ENCODE data around the gene SLC7A9.
"Not testable (repeated sequence)": the region's sequence is repeated elsewhere in the genome, so short reads cannot be mapped to it uniquely, and the experiment has no call there.

The SLC7A9 gene

GRCh38 chr19:32868206-32868950 is 1.2 kb downstream of the SLC7A9 start:
- H3K9ac ChIP-seq (ENCODE audit: low read length): no peak overlapping the region
- no peaks in the 10 kb centered on the region for H3K4me1 ChIP-seq (ENCODE audit: control insufficient read depth, insufficient read depth, low read length)
- H3K27me3 ChIP-seq (ENCODE audit: control insufficient read depth, insufficient read depth, low read length): no peaks in the 10 kb centered on the region
- no peaks in the 10 kb centered on the region for H3K36me3 ChIP-seq (ENCODE audit: control insufficient read depth, insufficient read depth, low read length)
- no peak overlapping the region for H3K4me3 ChIP-seq (ENCODE audit: low read length)
- no peaks in the 10 kb centered on the region for H3K9me3 ChIP-seq (ENCODE audit: control insufficient read depth, low read length)

GRCh38 chr19:32867436-32867835 is 2.1 kb downstream of the SLC7A9 start:
- not testable (repeated sequence) for H3K36me3 ChIP-seq (ENCODE audit: control insufficient read depth, insufficient read depth, low read length)

GRCh38 chr19:32866564-32867265 is 2.9 kb downstream of the SLC7A9 start:
- H3K27me3 ChIP-seq (ENCODE audit: control insufficient read depth, insufficient read depth, low read length): no peaks in the 10 kb centered on the region
- no peaks in the 10 kb centered on the region for H3K4me1 ChIP-seq (ENCODE audit: control insufficient read depth, insufficient read depth, low read length)
- H3K4me3 ChIP-seq (ENCODE audit: low read length): no peak overlapping the region
- H3K36me3 ChIP-seq (ENCODE audit: control insufficient read depth, insufficient read depth, low read length): no peaks in the 10 kb centered on the region
- no peak overlapping the region for H3K9ac ChIP-seq (ENCODE audit: low read length)
- H3K9me3 ChIP-seq (ENCODE audit: control insufficient read depth, low read length): no peaks in the 10 kb centered on the region

More at GRCh38 chr19:32867436-32867835, 2.1 kb downstream of the SLC7A9 start:
- H3K4me1 ChIP-seq (ENCODE audit: control insufficient read depth, insufficient read depth, low read length); H3K27me3 ChIP-seq (ENCODE audit: control insufficient read depth, insufficient read depth, low read length); H3K4me3 ChIP-seq (ENCODE audit: low read length); H3K9ac ChIP-seq (ENCODE audit: low read length); H3K9me3 ChIP-seq (ENCODE audit: control insufficient read depth, low read length): not testable (repeated sequence)

GRCh38 chr19:32866061-32866460 is 3.5 kb downstream of the SLC7A9 start:
- H3K4me3 ChIP-seq (ENCODE audit: low read length): no peak overlapping the region
- no peaks in the 10 kb centered on the region for H3K27me3 ChIP-seq (ENCODE audit: control insufficient read depth, insufficient read depth, low read length)
- no peak overlapping the region for H3K9ac ChIP-seq (ENCODE audit: low read length)
- H3K9me3 ChIP-seq (ENCODE audit: control insufficient read depth, low read length): no peaks in the 10 kb centered on the region
- H3K4me1 ChIP-seq (ENCODE audit: control insufficient read depth, insufficient read depth, low read length): no peaks in the 10 kb centered on the region
- no peaks in the 10 kb centered on the region for H3K36me3 ChIP-seq (ENCODE audit: control insufficient read depth, insufficient read depth, low read length)

GRCh38 chr19:32865326-32865725 is 4.2 kb downstream of the SLC7A9 start:
- Histone ChIP-seq H3K4me1 (ENCODE audit: control insufficient read depth, insufficient read depth, low read length) (no peaks in the 10 kb centered on the region), H3K27me3 (ENCODE audit: control insufficient read depth, insufficient read depth, low read length) (no peaks in the 10 kb centered on the region), H3K4me3 (ENCODE audit: low read length) (no peak overlapping the region), H3K36me3 (ENCODE audit: control insufficient read depth, insufficient read depth, low read length) (no peaks in the 10 kb centered on the region), H3K9ac (ENCODE audit: low read length) (no peak overlapping the region), H3K9me3 (ENCODE audit: control insufficient read depth, low read length) (no peaks in the 10 kb centered on the region)

GRCh38 chr19:32864318-32865007 is 5.1 kb downstream of the SLC7A9 start:
- Histone ChIP-seq H3K4me3 (ENCODE audit: low read length) (no peak overlapping the region), H3K27me3 (ENCODE audit: control insufficient read depth, insufficient read depth, low read length) (no peaks in the 10 kb centered on the region), H3K9ac (ENCODE audit: low read length) (no peak overlapping the region), H3K9me3 (ENCODE audit: control insufficient read depth, low read length) (no peaks in the 10 kb centered on the region), H3K4me1 (ENCODE audit: control insufficient read depth, insufficient read depth, low read length) (no peaks in the 10 kb centered on the region), H3K36me3 (ENCODE audit: control insufficient read depth, insufficient read depth, low read length) (no peaks in the 10 kb centered on the region)

- no peaks in the 10 kb centered on the region for H3K9me3 ChIP-seq (ENCODE audit: control insufficient read depth, low read length)
- H3K27me3 ChIP-seq (ENCODE audit: control insufficient read depth, insufficient read depth, low read length): no peaks in the 10 kb centered on the region
- no peak overlapping the region for H3K4me3 ChIP-seq (ENCODE audit: low read length)
- no peaks in the 10 kb centered on the region for H3K4me1 ChIP-seq (ENCODE audit: control insufficient read depth, insufficient read depth, low read length)
- H3K9ac ChIP-seq (ENCODE audit: low read length): no peak overlapping the region
- H3K36me3 ChIP-seq (ENCODE audit: control insufficient read depth, insufficient read depth, low read length): no peaks in the 10 kb centered on the region
Measured at GRCh38 chr19:32863841-32864240, 5.7 kb downstream of the SLC7A9 start.

- Histone ChIP-seq H3K4me1 (ENCODE audit: control insufficient read depth, insufficient read depth, low read length) (no peaks in the 10 kb centered on the region), H3K9ac (ENCODE audit: low read length) (no peak overlapping the region), H3K9me3 (ENCODE audit: control insufficient read depth, low read length) (no peaks in the 10 kb centered on the region), H3K27me3 (ENCODE audit: control insufficient read depth, insufficient read depth, low read length) (no peaks in the 10 kb centered on the region), H3K36me3 (ENCODE audit: control insufficient read depth, insufficient read depth, low read length) (no peaks in the 10 kb centered on the region), H3K4me3 (ENCODE audit: low read length) (no peak overlapping the region)
Measured at GRCh38 chr19:32863301-32863700, 6.3 kb downstream of the SLC7A9 start.

GRCh38 chr19:32862741-32863140 is 6.8 kb downstream of the SLC7A9 start:
- Histone ChIP-seq H3K4me1 (ENCODE audit: control insufficient read depth, insufficient read depth, low read length) (no peaks in the 10 kb centered on the region), H3K36me3 (ENCODE audit: control insufficient read depth, insufficient read depth, low read length) (no peaks in the 10 kb centered on the region), H3K27me3 (ENCODE audit: control insufficient read depth, insufficient read depth, low read length) (no peaks in the 10 kb centered on the region), H3K9ac (ENCODE audit: low read length) (no peak overlapping the region), H3K4me3 (ENCODE audit: low read length) (no peak overlapping the region), H3K9me3 (ENCODE audit: control insufficient read depth, low read length) (no peaks in the 10 kb centered on the region)

GRCh38 chr19:32862173-32862572 is 7.4 kb downstream of the SLC7A9 start:
- Histone ChIP-seq H3K4me1 (ENCODE audit: control insufficient read depth, insufficient read depth, low read length) (no peaks in the 10 kb centered on the region), H3K4me3 (ENCODE audit: low read length) (no peak overlapping the region)

GRCh38 chr19:32861596-32861995 is 8.0 kb downstream of the SLC7A9 start:
- no peaks in the 10 kb centered on the region for H3K4me1 ChIP-seq (ENCODE audit: control insufficient read depth, insufficient read depth, low read length)
- H3K36me3 ChIP-seq (ENCODE audit: control insufficient read depth, insufficient read depth, low read length): no peaks in the 10 kb centered on the region

More at GRCh38 chr19:32862173-32862572, 7.4 kb downstream of the SLC7A9 start:
- no peaks in the 10 kb centered on the region for H3K9me3 ChIP-seq (ENCODE audit: control insufficient read depth, low read length)
- no peaks in the 10 kb centered on the region for H3K36me3 ChIP-seq (ENCODE audit: control insufficient read depth, insufficient read depth, low read length)
- no peak overlapping the region for H3K9ac ChIP-seq (ENCODE audit: low read length)
- no peaks in the 10 kb centered on the region for H3K27me3 ChIP-seq (ENCODE audit: control insufficient read depth, insufficient read depth, low read length)

GRCh38 chr19:32859591-32859990 is 10.0 kb downstream of the SLC7A9 start:
- no peaks in the 10 kb centered on the region for H3K36me3 ChIP-seq (ENCODE audit: control insufficient read depth, insufficient read depth, low read length)
- no peaks in the 10 kb centered on the region for H3K9me3 ChIP-seq (ENCODE audit: control insufficient read depth, low read length)

More at GRCh38 chr19:32861596-32861995, 8.0 kb downstream of the SLC7A9 start:
- no peaks in the 10 kb centered on the region for H3K9me3 ChIP-seq (ENCODE audit: control insufficient read depth, low read length)
- H3K27me3 ChIP-seq (ENCODE audit: control insufficient read depth, insufficient read depth, low read length): no peaks in the 10 kb centered on the region
- H3K4me3 ChIP-seq (ENCODE audit: low read length): no peak overlapping the region
- H3K9ac ChIP-seq (ENCODE audit: low read length): no peak overlapping the region

More at GRCh38 chr19:32859591-32859990, 10.0 kb downstream of the SLC7A9 start:
- Histone ChIP-seq H3K4me1 (ENCODE audit: control insufficient read depth, insufficient read depth, low read length) (no peaks in the 10 kb centered on the region), H3K4me3 (ENCODE audit: low read length) (no peak overlapping the region), H3K27me3 (ENCODE audit: control insufficient read depth, insufficient read depth, low read length) (no peaks in the 10 kb centered on the region), H3K9ac (ENCODE audit: low read length) (no peak overlapping the region)
